IPS-20b (cell line): ENCODE results near the gene EFCC1.

Source experiments
- H3K27ac ChIP-seq: one replicate; pipeline ENCODE4 v1.5.1; 2013; ENCODE audit warnings: low read length
- H3K27me3 ChIP-seq: 2 replicates; pipeline ENCODE4 v1.6.1; 2013; ENCODE audit warnings: mild to moderate bottlenecking, low read length, inconsistent platforms; ENCODE audit not compliant: insufficient read depth
- H3K36me3 ChIP-seq: 2 replicates; pipeline ENCODE4 v1.6.1; 2013; ENCODE audit warnings: low read depth, mild to moderate bottlenecking, inconsistent platforms, low read length, moderate library complexity; ENCODE audit not compliant: insufficient read depth
- H3K4me1 ChIP-seq: 2 replicates; pipeline ENCODE4 v1.6.1; 2013; ENCODE audit warnings: mild to moderate bottlenecking, control low read depth, inconsistent platforms, low read length, moderate library complexity; ENCODE audit not compliant: insufficient read depth
- H3K4me3 ChIP-seq: 2 replicates; pipeline ENCODE4 v1.5.1; 2013; ENCODE audit warnings: mild to moderate bottlenecking, low read length, inconsistent platforms
- H3K9ac ChIP-seq: 2 replicates; pipeline ENCODE4 v1.6.1; 2013; ENCODE audit warnings: low read depth, mild to moderate bottlenecking, inconsistent platforms, low read length, moderate library complexity
- H3K9me3 ChIP-seq: 2 replicates; pipeline ENCODE4 v1.6.1; 2013; ENCODE audit warnings: mild to moderate bottlenecking, low read depth, low read length, inconsistent platforms; ENCODE audit not compliant: insufficient read depth

The EFCC1 gene

DNA sequence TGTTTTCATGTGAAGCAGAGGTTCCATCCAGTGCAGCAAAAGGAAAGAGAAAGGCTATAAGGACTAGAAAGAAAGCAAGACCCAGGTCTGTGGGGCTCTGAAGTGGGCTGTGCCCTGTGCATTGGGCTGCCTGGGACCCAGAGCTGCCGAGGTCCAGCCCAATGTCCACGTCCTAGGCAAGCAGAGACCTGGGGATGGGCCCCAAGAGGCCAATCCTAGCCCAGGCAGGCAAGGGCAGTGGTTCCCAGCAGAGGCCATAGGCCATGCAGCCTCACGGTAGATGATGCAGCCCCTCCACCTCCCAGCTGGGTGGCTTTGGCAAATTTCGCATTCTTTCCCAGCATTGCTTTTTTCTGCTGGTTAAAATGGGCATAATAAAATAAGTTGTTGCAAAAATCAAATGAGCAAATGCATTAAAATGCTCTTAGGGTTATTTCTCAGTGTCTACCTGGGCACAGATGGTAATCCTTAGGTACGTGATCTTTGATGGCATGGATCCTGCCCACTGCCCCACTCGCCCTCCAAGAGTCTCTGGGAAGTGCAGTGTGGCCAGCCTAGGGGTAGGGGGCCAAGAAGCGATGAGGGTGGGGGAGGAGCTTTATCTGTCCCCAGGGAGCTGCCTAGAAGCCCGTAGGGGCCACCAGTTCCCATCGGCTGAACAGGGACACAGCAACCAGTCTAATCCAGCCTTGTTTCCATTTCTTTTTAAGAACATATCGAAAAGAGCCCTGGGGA is 37.2 kb downstream of the EFCC1 start:
- H3K4me1 ChIP-seq: no peaks in the 10 kb centered on the region
- no peak overlapping the region for H3K27ac ChIP-seq
- H3K4me3 ChIP-seq: no peak overlapping the region
- H3K27me3 ChIP-seq: no peaks in the 10 kb centered on the region
- no peaks in the 10 kb centered on the region for H3K36me3 ChIP-seq
- H3K9me3 ChIP-seq: no peaks in the 10 kb centered on the region
- no peak overlapping the region for H3K9ac ChIP-seq

GRCh38 chr3:129039271-129040038 is 38.4 kb downstream of the EFCC1 start:
- Histone ChIP-seq H3K27me3 (no peaks in the 10 kb centered on the region), H3K9ac (no peak overlapping the region), H3K27ac (no peak overlapping the region), H3K4me1 (no peaks in the 10 kb centered on the region), H3K4me3 (no peak overlapping the region), H3K36me3 (no peaks in the 10 kb centered on the region), H3K9me3 (no peaks in the 10 kb centered on the region)

DNA sequence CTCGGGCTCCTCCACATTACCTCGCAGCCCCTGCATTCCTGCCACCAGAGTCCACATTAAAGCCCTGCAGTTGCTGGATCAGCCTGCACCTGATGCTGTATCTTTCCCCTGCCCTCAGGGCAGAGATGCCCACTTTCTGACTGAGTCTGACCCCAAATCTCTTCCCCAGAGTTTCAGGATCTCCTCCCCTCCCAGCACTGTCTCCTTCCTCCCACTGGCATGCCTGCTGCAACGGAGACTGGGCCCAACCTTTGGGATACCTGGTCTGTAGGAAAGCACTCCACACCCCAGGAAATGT is 38.9 kb downstream of the EFCC1 start:
- Histone ChIP-seq H3K4me1 (no peaks in the 10 kb centered on the region), H3K36me3 (no peaks in the 10 kb centered on the region), H3K9ac (no peak overlapping the region), H3K9me3 (no peaks in the 10 kb centered on the region), H3K4me3 (no peak overlapping the region), H3K27ac (no peak overlapping the region), H3K27me3 (no peaks in the 10 kb centered on the region)

DNA sequence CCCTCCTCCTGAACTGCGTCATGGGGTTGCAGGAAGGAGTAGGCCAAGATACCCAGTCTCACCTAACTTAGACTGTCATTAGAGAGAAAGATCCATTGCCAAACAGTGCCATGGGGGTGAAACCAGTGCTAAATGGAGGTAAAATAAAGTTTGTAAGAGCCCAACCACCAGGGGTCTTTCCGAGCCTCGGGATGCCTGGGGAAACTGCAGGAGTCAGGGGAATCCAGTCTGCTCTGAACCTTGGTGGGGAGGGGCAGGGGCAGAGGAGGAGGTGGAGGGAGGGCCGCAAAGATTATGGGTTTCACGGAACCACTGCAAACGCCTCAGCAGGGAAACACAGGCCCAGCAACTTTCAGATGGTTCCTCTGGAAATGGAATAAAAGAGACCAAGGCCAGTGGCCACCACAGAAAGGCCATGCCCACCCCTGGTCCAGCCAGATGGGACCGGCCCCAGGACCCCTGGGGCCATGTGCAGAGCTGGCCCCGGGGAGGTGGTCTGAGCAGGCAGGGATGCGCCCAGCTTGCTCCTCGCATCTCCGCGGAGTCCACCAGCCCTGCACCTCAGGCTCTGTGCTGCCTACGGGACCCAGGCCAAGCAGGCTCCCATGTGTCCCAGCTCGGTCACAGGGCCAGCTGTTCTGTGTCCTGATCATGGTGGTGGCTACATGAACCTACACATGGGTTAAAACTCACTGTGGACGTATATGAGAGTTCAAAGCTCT is 39.6 kb downstream of the EFCC1 start:
- Histone ChIP-seq H3K9ac (no peak overlapping the region), H3K4me3 (no peak overlapping the region), H3K27me3 (no peaks in the 10 kb centered on the region), H3K36me3 (no peaks in the 10 kb centered on the region), H3K9me3 (no peaks in the 10 kb centered on the region), H3K4me1 (no peaks in the 10 kb centered on the region), H3K27ac (no peak overlapping the region)

- Histone ChIP-seq H3K27me3 (no peaks in the 10 kb centered on the region; the same call in 1 of the 2 replicates), H3K4me3 (no peak overlapping the region), H3K9ac (no peak overlapping the region), H3K4me1 (no peaks in the 10 kb centered on the region), H3K9me3 (no peaks in the 10 kb centered on the region), H3K27ac (no peak overlapping the region), H3K36me3 (no peaks in the 10 kb centered on the region)
Observed at GRCh38 chr3:129045675-129046036, 44.6 kb downstream of the EFCC1 start.

DNA sequence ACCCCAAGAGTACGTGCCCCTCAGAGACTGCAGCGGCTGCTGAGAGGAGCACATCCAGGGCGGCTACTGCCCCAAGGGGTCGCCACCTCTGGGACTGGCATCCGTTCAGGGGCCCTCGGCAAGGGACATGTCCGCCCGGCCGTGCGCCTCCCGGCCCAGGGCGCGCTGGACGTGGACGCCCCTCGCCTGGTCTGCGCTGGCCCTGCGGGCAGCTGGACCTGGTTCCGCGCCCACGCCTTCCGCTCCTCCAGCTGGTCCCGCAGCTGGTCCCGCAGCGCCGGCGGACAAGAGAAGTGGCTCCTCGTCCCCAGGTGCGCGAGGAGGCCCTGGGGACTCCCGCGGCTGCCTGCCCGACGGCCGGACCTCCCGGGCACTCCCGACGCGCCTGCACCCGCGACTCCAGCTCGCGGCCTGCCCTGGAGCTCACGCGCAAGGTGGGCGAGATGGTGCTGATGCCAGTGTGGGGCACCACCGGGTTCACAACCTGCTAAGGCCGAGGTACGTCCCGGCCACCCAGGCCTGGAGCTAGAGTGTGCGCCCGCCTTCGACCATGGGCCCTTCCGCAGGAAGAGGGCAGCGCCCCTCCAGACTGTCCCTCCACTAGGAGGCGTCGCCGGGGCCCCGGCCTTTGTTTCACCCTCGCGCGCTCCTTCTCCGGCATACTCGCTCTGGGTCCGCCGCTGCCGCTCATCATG is 45.1 kb downstream of the EFCC1 start:
- Histone ChIP-seq H3K9ac (no peak overlapping the region), H3K27me3 (no peaks in the 10 kb centered on the region; the same call in 1 of the 2 replicates), H3K27ac (no peak overlapping the region), H3K4me1 (no peaks in the 10 kb centered on the region), H3K36me3 (no peaks in the 10 kb centered on the region), H3K4me3 (no peak overlapping the region), H3K9me3 (no peaks in the 10 kb centered on the region)

GRCh38 chr3:129046732-129047552 is 45.8 kb downstream of the EFCC1 start:
- Histone ChIP-seq H3K9ac (no peak overlapping the region), H3K4me3 (no peak overlapping the region), H3K9me3 (no peaks in the 10 kb centered on the region), H3K27me3 (no peaks in the 10 kb centered on the region; the same call in 1 of the 2 replicates), H3K27ac (no peak overlapping the region), H3K36me3 (no peaks in the 10 kb centered on the region), H3K4me1 (no peaks in the 10 kb centered on the region)

GRCh38 chr3:129047553-129047839 is 46.4 kb downstream of the EFCC1 start:
- Histone ChIP-seq H3K9ac (no peak overlapping the region), H3K4me1 (no peaks in the 10 kb centered on the region), H3K27ac (no peak overlapping the region), H3K36me3 (no peaks in the 10 kb centered on the region), H3K9me3 (no peaks in the 10 kb centered on the region), H3K4me3 (no peak overlapping the region), H3K27me3 (no peaks in the 10 kb centered on the region; the same call in 1 of the 2 replicates)

DNA sequence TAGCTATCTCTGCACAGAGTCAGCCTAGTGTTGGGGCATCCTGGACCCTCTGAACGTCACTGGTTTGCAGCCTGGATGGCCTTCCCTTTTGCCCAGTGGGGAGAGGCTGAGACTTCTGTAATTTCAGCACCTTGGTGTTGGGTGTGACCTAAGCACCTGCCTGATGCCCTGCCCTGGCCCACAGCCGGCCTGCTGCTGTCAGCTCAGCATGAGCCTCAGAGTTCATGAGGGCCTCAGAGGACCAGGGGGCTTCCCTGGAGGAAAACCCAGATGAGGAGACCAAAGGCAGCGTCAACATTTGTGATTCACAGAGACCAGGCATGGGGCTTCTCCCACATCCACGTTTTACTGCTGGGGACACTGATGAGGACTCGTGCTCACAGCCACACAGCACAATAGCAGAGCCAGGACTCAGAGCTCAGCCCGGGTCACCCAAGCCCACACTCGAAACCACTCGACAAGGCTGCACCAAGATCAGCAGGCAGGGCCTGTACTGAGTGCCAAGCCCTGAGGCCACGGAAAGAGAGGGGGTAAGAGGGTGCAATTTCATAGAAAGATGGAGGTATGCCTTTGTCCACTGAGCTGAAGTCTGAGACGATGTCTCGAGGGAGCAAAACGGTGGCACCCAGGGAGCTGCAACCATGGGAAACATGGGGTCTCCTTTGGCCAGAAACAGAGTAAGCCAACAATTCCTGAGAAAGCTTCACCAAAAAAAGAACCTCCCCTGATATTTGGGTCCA is 49.6 kb downstream of the EFCC1 start:
- H3K9me3 ChIP-seq: no peaks in the 10 kb centered on the region
- no peak overlapping the region for H3K4me3 ChIP-seq
- H3K36me3 ChIP-seq: no peaks in the 10 kb centered on the region
- no peak overlapping the region for H3K27ac ChIP-seq
- no peaks in the 10 kb centered on the region for H3K4me1 ChIP-seq
- H3K27me3 ChIP-seq: no peaks in the 10 kb centered on the region; the same call in 1 of the 2 replicates
- no peak overlapping the region for H3K9ac ChIP-seq

GRCh38 chr3:129051871-129052340 is 50.8 kb downstream of the EFCC1 start:
- no peaks in the 10 kb centered on the region for H3K9me3 ChIP-seq
- H3K4me1 ChIP-seq: no peaks in the 10 kb centered on the region
- no peak overlapping the region for H3K4me3 ChIP-seq
- H3K27ac ChIP-seq: no peak overlapping the region
- H3K27me3 ChIP-seq: no peaks in the 10 kb centered on the region; the same call in 1 of the 2 replicates
- H3K9ac ChIP-seq: no peak overlapping the region
- H3K36me3 ChIP-seq: no peaks in the 10 kb centered on the region
